Measurements from ENCODE around the gene SGCB.

DNA sequence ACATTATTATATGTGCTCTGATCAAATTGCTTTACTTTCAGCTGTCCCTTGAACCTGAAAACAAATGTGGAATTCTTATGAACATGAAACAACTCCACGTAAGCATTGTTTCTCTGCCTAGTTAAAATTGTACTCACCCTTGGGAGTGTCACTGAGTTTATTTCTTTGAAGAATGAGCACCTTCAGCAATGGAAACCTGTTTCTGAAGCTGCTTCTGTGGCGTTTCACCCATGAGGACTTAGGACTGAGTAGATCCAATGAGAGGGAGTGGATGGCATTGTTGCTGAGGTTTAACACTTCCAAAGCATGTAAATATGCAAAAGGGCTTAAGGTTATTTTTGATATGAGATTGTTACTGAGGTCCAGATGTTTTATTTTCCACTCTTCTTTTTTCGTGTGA, 21.1 kb downstream of the SGCB start:
- TF ChIP-seq CTCF (IDR thresholded peaks at IDR 0.05) = no peak
- no peak for TF ChIP-seq EZH2 (IDR thresholded peaks at IDR 0.05)
- no peak for TF ChIP-seq EZH2phosphoT487 (IDR thresholded peaks at IDR 0.05)

Data from neural progenitor cell (in vitro differentiated cells).